ENCODE measurements around the gene CGREF1.
A peak's percentile ranks its signal among the peaks of the same experiment; 100 is the strongest.

Gene CGREF1

DNA sequence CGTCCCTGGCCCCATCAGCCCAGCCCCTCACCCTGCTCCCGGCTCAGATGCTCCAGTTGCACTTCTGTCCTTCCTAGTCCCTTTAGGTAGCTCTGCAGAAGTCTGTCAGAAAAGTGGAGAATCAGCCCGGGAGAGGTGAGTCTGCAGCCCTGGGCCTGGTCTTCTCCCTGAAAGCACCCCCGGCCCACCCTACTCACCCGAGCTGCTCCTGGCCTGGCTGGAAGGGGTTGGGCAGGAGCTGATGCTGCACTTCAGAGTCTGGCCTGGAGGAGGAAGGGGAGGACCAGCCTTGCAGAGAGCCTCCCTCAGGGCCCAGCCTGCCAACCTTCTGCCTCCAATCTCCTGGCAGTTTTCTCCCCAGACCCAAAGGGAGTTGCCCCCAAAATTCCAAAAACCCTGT lies 16.6 kb downstream of the CGREF1 start:
- Mint-ChIP-seq H3K9me3 (no peaks in the 10 kb centered on the region), H3K27ac (no peak overlapping the region), H3K36me3 (no peaks in the 10 kb centered on the region), H3K27me3 (peaks cover 20% of the 10 kb centered on the region), H3K4me1 (peaks cover 4% of the 10 kb centered on the region), H3K4me3 (no peak overlapping the region)
- ATAC-seq: no peak

DNA sequence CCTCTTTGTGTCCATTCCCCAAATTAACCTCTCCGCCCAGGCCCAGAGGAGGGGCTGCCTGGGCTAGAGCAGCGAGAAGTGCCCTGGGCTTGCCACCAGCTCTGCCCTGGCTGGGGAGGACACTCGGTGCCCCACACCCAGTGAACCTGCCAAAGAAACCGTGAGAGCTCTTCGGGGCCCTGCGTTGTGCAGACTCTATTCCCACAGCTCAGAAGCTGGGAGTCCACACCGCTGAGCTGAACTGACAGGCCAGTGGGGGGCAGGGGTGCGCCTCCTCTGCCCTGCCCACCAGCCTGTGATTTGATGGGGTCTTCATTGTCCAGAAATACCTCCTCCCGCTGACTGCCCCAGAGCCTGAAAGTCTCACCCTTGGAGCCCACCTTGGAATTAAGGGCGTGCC lies 18.9 kb downstream of the CGREF1 start:
- peaks cover 21% of the 10 kb centered on the region for H3K4me1 Mint-ChIP-seq
- peaks cover 14% of the 10 kb centered on the region for H3K27me3 Mint-ChIP-seq
- no peak overlapping the region for H3K27ac Mint-ChIP-seq
- H3K36me3 Mint-ChIP-seq: no peaks in the 10 kb centered on the region
- H3K4me3 Mint-ChIP-seq: no peak overlapping the region
- no peak for ATAC-seq
- H3K9me3 Mint-ChIP-seq: no peaks in the 10 kb centered on the region

DNA sequence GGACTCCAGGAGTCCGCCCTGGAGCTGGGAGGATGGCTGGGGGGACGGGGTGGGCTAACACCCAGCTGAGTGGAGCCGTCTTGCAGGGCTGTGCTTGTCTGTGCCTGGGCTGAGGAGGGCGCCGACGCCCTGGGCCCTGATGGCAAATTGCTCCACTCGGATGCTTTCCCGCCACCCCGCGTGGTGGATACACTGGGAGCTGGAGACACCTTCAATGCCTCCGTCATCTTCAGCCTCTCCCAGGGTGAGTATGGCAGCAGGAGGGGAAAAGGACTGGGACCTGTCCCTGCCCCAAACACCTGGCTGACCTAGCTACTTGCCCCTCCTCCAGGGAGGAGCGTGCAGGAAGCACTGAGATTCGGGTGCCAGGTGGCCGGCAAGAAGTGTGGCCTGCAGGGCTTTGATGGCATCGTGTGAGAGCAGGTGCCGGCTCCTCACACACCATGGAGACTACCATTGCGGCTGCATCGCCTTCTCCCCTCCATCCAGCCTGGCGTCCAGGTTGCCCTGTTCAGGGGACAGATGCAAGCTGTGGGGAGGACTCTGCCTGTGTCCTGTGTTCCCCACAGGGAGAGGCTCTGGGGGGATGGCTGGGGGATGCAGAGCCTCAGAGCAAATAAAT lies 19.5 kb downstream of the CGREF1 start:
- Mint-ChIP-seq H3K27ac (no peak overlapping the region), H3K4me1 (peaks cover 21% of the 10 kb centered on the region), H3K4me3 (no peak overlapping the region), H3K9me3 (no peaks in the 10 kb centered on the region), H3K36me3 (no peaks in the 10 kb centered on the region), H3K27me3 (peaks cover 8% of the 10 kb centered on the region)
- ATAC-seq: no peak

DNA sequence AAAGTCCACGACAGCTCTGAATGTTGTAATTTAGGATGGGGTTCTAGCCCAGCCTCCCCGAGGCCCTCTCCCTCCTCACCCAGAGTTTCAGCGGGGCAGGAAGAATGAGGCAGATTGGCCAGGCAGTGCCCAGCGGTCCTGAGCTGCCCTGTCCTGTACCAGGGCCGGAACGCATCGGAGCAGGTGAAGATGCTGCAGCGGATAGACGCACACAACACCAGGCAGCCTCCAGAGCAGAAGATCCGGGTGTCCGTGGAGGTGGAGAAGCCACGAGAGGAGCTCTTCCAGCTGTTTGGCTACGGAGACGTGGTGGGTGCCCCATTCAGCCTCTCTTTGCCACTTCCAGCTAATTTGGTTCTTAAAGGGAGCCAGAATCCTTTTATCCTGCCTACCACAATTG lies 21.6 kb downstream of the CGREF1 start:
- no peak overlapping the region for H3K4me3 Mint-ChIP-seq
- ATAC-seq: no peak
- no peaks in the 10 kb centered on the region for H3K36me3 Mint-ChIP-seq
- H3K27me3 Mint-ChIP-seq: no peaks in the 10 kb centered on the region
- H3K9me3 Mint-ChIP-seq: no peaks in the 10 kb centered on the region
- H3K27ac Mint-ChIP-seq: no peak overlapping the region
- peaks cover 21% of the 10 kb centered on the region for H3K4me1 Mint-ChIP-seq

DNA sequence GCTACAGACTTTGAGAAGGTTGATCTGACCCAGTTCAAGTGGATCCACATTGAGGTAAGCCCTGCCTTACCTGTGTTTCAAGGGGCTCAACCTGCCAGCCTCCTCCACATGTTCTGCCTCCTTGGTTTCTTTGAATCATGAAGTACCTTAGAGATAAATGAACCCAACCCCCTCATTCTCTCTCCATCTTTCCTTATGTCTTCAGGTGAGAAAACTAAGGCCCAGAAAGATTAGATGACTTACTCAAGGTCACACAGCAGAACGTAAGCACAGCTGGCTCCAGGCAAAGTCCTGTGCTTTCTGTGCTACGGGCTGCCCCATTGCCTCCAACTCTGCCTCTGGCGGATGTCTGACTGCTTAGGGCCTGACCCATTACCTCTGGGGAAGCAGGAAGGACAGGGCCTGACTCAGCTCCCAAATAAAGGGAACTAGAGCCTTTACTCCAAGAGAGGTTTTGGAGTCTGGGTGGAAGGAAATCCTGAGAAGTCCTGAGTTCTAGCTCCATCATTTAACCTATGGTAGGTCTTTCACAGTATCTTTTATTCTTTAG lies 22.1 kb downstream of the CGREF1 start:
- no peak overlapping the region for H3K4me3 Mint-ChIP-seq
- peak overlapping the region; percentile 46 for H3K27ac Mint-ChIP-seq
- H3K36me3 Mint-ChIP-seq: no peaks in the 10 kb centered on the region
- ATAC-seq: no peak
- no peaks in the 10 kb centered on the region for H3K27me3 Mint-ChIP-seq
- H3K4me1 Mint-ChIP-seq: peaks cover 21% of the 10 kb centered on the region
- H3K9me3 Mint-ChIP-seq: no peaks in the 10 kb centered on the region

DNA sequence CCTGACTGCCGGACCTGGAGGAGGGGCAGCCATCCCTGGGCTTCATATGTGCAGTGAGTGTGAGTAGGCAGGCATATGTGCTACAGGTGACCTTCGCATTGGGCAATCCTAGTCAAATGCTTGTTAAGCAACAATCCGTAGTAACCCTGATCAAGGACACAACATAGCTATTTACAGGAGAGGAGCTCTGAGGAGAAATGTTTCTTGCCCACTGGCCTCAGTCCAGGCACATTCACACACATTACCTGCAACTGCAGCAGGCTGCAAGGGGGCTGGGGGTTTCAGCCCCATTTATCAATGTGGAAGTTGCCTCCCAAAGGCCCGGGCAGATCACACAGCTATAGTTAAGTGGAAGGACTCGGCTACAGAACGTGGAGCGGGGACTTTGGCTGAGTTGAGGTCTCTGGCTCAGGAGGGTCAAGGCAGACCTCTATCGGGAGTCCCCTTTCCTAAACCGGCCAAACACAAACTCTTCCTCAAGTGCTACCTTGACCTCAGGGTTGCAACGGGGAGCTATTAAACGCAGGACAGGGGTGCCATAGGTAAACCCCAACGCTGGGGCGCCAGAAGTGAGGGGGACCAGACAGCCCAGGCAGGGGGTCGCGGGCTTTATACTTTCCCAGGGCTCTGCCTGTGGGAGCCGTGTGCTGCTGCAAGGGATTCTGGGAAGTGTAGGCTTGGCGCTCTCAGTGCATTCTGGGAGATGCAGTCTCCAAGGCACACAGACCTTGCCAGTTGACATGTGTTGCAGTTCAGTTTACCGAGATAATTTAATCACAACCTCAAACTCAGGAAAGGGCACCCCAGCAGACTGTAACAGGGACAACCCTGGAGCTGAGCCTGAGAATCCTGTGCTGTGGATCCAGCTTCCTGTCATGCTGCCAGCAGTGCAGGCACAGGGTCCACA lies 22.9 kb downstream of the CGREF1 start:
- H3K36me3 Mint-ChIP-seq: no peaks in the 10 kb centered on the region
- no peaks in the 10 kb centered on the region for H3K9me3 Mint-ChIP-seq
- peaks cover 21% of the 10 kb centered on the region for H3K4me1 Mint-ChIP-seq
- peak overlapping the region; percentile 46 for H3K27ac Mint-ChIP-seq
- no peaks in the 10 kb centered on the region for H3K27me3 Mint-ChIP-seq
- ATAC-seq: peak; percentile 72
- peak overlapping the region; percentile 73 for H3K4me3 Mint-ChIP-seq

DNA sequence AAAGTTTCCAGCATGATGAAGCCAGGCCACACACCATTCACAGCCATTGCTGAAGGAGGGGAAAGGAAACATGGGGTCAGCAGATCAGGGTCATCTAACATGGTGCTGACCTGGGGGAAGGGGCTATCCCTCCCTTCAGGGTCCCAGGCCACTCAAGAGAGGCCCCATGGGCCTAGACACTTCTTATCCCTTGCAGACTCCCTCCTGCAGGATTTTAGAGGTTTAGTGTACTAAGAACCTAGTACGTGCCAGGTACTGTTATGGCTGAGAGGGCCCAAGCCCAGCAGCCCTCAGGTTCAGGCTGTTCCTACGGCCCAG lies 23.5 kb downstream of the CGREF1 start:
- peak overlapping the region; percentile 46 for H3K27ac Mint-ChIP-seq
- peak overlapping the region; percentile 73 for H3K4me3 Mint-ChIP-seq
- peaks cover 21% of the 10 kb centered on the region for H3K4me1 Mint-ChIP-seq
- ATAC-seq: no peak
- H3K9me3 Mint-ChIP-seq: no peaks in the 10 kb centered on the region
- H3K27me3 Mint-ChIP-seq: no peaks in the 10 kb centered on the region
- no peaks in the 10 kb centered on the region for H3K36me3 Mint-ChIP-seq

DNA sequence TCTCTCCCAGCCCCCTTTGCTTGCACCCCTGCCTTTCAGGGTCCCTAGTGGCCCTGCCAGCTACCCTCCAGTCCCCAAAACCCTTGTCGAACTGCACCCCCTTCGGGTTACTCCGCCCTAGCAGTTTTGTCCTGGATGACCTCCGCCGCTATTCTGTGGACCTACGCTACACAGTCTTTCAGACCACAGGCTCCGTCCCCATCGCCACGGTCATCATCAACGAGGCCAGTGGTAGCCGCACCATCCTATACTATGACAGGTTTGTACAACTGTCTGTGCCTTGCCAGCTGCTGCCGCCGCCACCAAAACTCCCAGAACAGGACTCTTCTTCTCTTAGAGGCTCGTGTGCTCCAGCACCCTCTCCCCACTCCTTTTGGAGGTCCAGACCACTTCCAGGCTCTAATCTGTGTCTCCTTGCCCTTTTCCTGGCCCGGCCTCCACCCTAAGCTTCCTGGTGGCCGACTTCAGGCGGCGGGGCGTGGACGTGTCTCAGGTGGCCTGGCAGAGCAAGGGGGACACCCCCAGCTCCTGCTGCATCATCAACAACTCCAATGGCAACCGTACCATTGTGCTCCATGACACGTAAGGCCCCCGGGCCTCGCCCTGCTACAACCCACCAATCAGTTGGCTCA lies 24.5 kb downstream of the CGREF1 start:
- Mint-ChIP-seq H3K27ac (no peak overlapping the region), H3K27me3 (no peaks in the 10 kb centered on the region), H3K9me3 (no peaks in the 10 kb centered on the region)

DNA sequence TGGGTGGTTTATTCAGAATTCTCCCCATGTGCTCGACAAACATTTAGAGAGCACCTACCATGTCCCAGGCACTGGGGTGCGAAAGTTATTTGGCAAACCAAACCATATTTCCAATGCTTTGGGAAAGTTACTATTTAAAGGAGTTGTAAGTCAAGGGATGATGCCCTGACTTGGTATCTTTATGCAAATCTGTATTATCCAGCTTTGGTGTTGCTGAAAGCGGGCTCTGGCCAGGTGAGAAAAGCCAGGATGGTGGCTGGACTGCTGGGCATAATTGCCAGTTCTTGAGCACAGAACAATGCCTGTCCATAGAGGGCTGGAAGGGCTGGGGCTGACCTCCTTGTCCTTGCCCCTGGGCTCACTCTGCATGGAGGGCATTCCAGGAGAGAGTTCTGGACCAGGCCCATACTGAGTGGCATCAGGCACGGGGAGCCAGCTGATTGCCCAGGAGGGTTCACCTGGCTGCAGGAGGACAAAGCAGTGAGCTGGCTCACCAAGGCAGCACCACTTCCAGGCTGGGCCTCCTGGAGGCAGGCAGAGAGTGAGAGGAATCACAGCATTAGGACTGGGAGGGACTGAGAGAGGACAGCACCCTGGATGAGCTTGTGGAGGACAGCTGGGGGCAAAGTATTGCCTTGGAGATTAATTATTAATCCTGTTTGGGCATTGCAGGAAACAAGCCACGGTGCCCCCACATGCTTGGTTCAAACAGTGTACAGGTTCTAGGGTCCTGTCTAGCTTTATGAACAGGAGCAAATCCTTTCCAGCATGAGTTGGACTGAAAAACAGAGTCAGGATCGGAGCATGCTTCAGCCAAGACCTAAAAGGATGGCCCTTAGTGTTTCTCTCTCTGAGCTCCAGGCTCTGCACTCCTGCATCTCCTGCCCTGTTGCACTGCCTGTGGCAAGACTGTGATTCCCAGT lies 25.2 kb downstream of the CGREF1 start:
- H3K4me1 Mint-ChIP-seq: peaks cover 19% of the 10 kb centered on the region
- no peak overlapping the region for H3K4me3 Mint-ChIP-seq
- ATAC-seq: no peak
- H3K27ac Mint-ChIP-seq: no peak overlapping the region
- H3K27me3 Mint-ChIP-seq: no peaks in the 10 kb centered on the region
- H3K9me3 Mint-ChIP-seq: no peaks in the 10 kb centered on the region
- H3K36me3 Mint-ChIP-seq: no peaks in the 10 kb centered on the region

More for the DNA sequence above, 24.5 kb downstream of the CGREF1 start:
- Mint-ChIP-seq H3K36me3 (no peaks in the 10 kb centered on the region), H3K4me3 (no peak overlapping the region), H3K4me1 (peaks cover 21% of the 10 kb centered on the region)
- ATAC-seq: no peak

DNA sequence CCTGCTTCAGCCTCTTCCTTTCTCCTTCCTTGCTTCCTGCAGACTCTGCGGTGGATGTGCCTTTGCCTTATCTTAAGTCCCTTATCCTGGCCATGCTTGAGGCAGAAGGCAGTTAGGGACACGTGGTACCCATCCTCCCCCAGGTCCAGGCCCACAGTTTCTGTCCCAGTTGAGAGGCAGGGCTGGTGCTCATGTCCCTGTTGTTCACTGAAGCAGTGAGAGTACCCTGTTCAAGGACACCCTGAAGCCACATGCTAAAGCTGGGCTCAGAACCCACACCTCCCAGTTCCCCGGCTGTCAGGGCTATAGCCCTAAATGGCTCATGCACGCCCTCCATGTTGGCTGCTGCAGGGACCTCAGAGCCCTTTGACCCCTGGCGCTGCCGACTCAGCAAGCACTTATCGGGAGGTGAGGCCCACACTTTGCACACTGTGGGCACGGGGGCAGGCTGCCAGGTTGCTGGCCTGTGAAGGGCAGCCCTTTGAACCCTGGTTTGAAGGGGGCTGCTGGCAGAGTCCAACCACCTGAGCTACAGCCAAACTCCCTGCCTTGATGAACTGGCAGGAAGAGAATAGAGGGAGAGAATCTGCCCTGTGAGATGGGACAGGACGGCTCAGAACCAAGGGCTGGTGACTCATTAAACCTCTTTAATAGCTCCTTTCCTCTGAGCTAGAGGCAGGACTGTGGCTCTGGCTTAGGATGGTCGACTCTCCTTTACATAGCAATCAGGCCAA lies 26.1 kb downstream of the CGREF1 start:
- no peak for ATAC-seq
- no peaks in the 10 kb centered on the region for H3K9me3 Mint-ChIP-seq
- peaks cover 16% of the 10 kb centered on the region for H3K4me1 Mint-ChIP-seq
- H3K27me3 Mint-ChIP-seq: no peaks in the 10 kb centered on the region
- no peak overlapping the region for H3K4me3 Mint-ChIP-seq
- no peaks in the 10 kb centered on the region for H3K36me3 Mint-ChIP-seq
- H3K27ac Mint-ChIP-seq: no peak overlapping the region

DNA sequence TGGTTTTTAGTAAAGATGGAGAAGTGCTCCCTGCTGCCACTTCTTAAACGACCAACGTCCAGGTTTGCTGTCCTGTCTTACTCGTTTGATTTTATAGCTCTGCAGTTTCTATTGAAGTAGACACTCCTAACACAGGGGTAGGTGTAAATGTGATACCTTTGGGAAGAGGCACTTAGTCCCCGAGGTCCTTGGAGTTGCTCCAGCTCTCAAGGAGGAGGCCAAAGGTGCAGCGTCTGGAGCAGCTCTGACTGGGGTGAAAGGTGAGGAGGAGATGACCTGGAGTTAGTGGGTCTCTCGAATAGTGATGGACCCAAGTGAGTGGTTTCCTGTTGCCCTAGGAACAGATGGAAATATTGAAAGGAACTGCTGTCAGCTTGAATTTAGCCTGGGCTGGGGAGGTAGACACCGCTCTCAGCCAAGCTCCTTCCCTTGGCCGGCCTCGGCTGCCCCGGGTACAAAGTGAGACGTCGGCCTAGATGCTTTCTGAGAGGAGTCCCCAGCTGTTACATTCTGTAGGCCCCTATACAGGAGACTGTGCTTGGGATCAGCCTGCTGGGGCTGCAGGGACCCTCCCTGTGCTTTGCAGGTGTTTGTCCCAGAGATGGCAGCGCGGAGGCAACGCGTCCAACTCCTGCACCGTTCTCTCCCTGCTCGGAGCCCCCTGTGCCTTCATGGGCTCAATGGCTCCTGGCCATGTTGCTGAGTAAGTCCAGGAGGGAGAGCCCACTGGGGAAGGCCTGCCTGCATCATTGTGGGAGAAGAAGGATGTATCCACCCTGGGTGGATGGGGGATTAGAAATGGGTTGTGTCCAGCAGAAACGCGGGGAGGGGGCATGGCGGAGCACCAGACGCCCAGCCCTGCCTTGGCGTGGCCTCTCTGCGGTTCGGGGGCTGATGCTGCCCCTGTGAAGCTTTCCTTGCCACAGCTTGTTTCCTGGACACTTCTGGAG lies 26.9 kb downstream of the CGREF1 start:
- Mint-ChIP-seq H3K36me3 (no peaks in the 10 kb centered on the region), H3K27ac (no peak overlapping the region), H3K4me1 (peaks cover 22% of the 10 kb centered on the region), H3K27me3 (no peaks in the 10 kb centered on the region), H3K4me3 (no peak overlapping the region), H3K9me3 (no peaks in the 10 kb centered on the region)
- no peak for ATAC-seq

DNA sequence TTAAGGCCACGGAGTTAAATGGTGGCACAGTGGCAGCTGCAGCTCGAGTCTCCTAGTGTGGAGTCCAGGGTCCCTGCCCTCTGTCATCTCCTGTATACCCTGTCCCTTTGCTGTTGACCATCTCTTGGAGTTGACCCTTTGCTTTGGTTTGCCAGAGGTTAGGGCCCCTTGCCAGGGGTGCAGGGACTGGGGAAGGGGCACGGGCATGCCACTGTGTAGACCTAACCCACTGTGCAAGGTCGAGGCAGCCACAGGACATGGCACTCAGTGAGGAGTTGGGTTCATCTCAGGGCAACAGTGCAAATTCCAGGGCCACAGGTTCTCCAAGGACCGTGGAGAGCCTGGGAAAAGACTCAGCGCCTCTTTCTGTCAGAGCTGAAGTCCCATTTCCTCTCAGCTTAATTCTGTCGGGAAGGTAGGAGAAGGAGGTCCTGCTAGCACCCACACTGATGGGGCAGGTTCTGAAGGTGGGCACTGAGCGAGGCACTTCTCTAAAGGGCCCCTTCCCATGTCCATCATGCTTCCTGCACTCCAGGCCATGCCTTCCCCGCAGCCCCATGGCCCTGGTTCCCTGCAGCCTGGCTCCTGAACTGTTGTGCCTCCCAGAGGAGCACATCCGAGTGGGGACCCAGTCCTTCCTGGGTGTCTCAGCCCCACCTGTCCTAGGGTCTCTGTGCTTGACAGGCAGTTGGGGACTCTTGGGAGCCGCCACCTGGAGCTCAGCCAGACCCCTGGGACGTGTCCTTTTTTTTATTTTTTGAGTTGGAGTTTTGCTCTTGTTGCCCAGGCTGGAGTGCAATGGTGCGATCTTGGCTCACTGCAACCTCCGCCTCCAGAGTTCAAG lies 29.6 kb downstream of the CGREF1 start:
- H3K27ac Mint-ChIP-seq: no peak overlapping the region
- H3K4me3 Mint-ChIP-seq: no peak overlapping the region
- H3K36me3 Mint-ChIP-seq: no peaks in the 10 kb centered on the region
- peaks cover 18% of the 10 kb centered on the region for H3K4me1 Mint-ChIP-seq
- no peak for ATAC-seq
- no peaks in the 10 kb centered on the region for H3K27me3 Mint-ChIP-seq
- H3K9me3 Mint-ChIP-seq: no peaks in the 10 kb centered on the region

DNA sequence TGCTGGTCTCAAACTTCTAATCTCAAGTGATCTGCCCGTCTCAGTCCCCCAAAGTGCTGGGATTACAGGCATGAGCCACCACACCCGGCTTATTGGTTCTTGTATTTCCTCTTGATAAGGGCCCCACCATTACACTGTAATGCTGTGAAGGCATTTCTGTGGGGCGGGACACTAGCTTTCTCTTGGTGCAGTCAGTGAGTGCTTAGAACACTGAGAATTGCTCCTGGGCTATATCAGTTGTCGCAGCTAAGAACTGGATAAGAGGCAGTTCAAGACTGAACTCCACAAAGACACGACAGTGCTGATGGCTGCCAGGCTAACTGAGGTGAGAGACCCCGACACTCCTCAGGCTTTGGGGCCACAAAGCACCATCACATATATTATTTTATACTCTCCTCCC lies 30.3 kb downstream of the CGREF1 start:
- Mint-ChIP-seq H3K9me3 (no peaks in the 10 kb centered on the region), H3K27me3 (no peaks in the 10 kb centered on the region), H3K27ac (no peak overlapping the region), H3K4me1 (peaks cover 18% of the 10 kb centered on the region), H3K36me3 (no peaks in the 10 kb centered on the region), H3K4me3 (no peak overlapping the region)
- no peak for ATAC-seq

All from stimulated activated memory B cell treated with anti-CD40 and anti-IgM and Interleukin-4, amounts not matched to agents 10 μg/mL and 1 μg/mL and 100 μg/mL, for 72 hours (primary cell).